ENCODE measurements around the gene BRD3OS.

GRCh38 chr9:134063088-134063570 is 37.8 kb downstream of the BRD3OS start:
- TF ChIP-seq CBX2 (IDR thresholded peaks at IDR 0.05; ENCODE audit: low read depth, low read length) (no peak), CBX2 (CRISPR knock-in tag; IDR thresholded peaks at IDR 0.05; ENCODE audit: low read depth) (no peak), REST (IDR thresholded peaks at IDR 0.05; ENCODE audit: borderline replicate concordance in 1 of 2, low read depth in 1 of 2, low read length in 2 of 2) (no peak), GABPA (IDR thresholded peaks at IDR 0.05; ENCODE audit: low read depth, low read length) (no peak), GABPA (CRISPR knock-in tag; IDR thresholded peaks at IDR 0.05; ENCODE audit: low read depth) (no peak), CTCF (CRISPR knock-in tag; IDR thresholded peaks at IDR 0.05) (no peak), HNF1A (IDR thresholded peaks at IDR 0.05; ENCODE audit: low read depth) (no peak), HNF1A (CRISPR knock-in tag; IDR thresholded peaks at IDR 0.05; ENCODE audit: borderline replicate concordance) (no peak), PHF21A (CRISPR knock-in tag; IDR thresholded peaks at IDR 0.05) (no peak)
